Raji (cell line): Measurements from ENCODE around the gene LY6G6F.

Source experiments
- POLR2A ChIP-seq: IDR thresholded peaks from 2 replicates; pipeline ENCODE4 v1.6.1; 2011; ENCODE audit warnings: low read depth, low read length, control low read depth; ENCODE audit not compliant: insufficient read depth

Gene LY6G6F

GRCh38 chr6:31723245-31723979, 16.7 kb downstream of the LY6G6F start, which contains the start of gene MPIG6B:
Gene MPIG6B, plus strand, starts transcription at chr6:31723373. Its CDS starts 11 bp downstream, at chr6:31723384.
- no peak for TF ChIP-seq POLR2A

GRCh38 chr6:31723980-31724691, 17.5 kb downstream of the LY6G6F start:
- TF ChIP-seq POLR2A: no peak

- TF ChIP-seq POLR2A: no peak
These were observed 19.1 kb downstream of the LY6G6F start for GRCh38 chr6:31725502-31726350.

- peak; percentile 37; the same call in 1 of the 2 replicates for TF ChIP-seq POLR2A
These were observed 20.5 kb downstream of the LY6G6F start for GRCh38 chr6:31727034-31727716.

- no peak for TF ChIP-seq POLR2A
These were observed 21.3 kb downstream of the LY6G6F start for GRCh38 chr6:31727717-31728671.

GRCh38 chr6:31728767-31729514, 22.3 kb downstream of the LY6G6F start, which contains the start of gene DDAH2:
Gene DDAH2, minus strand, starts transcription at chr6:31729299. Its CDS starts 138 bp downstream, at chr6:31729161.
- TF ChIP-seq POLR2A: no peak

GRCh38 chr6:31729515-31729978, 22.9 kb downstream of the LY6G6F start:
- TF ChIP-seq POLR2A: no peak; the same call in 1 of the 2 replicates

GRCh38 chr6:31729979-31730630, 23.4 kb downstream of the LY6G6F start:
- TF ChIP-seq POLR2A: peak; percentile 31; the same call in 1 of the 2 replicates

- no peak for TF ChIP-seq POLR2A
These were observed 24.0 kb downstream of the LY6G6F start for GRCh38 chr6:31730631-31731086.

GRCh38 chr6:31732029-31732428, 25.4 kb downstream of the LY6G6F start:
- no peak for TF ChIP-seq POLR2A

- TF ChIP-seq POLR2A: no peak
These were observed 27.1 kb downstream of the LY6G6F start for GRCh38 chr6:31733734-31734133.

GRCh38 chr6:31734247-31734820, 27.7 kb downstream of the LY6G6F start:
- TF ChIP-seq POLR2A: no peak
